Measurements from ENCODE around the gene DHRS7. TPM values are rescaled to one million over a fixed set of nuclear protein-coding genes. Genes with fewer than 3 reads are reported as not detected.

DHRS7 gene, protein sequence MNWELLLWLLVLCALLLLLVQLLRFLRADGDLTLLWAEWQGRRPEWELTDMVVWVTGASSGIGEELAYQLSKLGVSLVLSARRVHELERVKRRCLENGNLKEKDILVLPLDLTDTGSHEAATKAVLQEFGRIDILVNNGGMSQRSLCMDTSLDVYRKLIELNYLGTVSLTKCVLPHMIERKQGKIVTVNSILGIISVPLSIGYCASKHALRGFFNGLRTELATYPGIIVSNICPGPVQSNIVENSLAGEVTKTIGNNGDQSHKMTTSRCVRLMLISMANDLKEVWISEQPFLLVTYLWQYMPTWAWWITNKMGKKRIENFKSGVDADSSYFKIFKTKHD
- 66.3 TPM for total RNA-seq

DNA sequence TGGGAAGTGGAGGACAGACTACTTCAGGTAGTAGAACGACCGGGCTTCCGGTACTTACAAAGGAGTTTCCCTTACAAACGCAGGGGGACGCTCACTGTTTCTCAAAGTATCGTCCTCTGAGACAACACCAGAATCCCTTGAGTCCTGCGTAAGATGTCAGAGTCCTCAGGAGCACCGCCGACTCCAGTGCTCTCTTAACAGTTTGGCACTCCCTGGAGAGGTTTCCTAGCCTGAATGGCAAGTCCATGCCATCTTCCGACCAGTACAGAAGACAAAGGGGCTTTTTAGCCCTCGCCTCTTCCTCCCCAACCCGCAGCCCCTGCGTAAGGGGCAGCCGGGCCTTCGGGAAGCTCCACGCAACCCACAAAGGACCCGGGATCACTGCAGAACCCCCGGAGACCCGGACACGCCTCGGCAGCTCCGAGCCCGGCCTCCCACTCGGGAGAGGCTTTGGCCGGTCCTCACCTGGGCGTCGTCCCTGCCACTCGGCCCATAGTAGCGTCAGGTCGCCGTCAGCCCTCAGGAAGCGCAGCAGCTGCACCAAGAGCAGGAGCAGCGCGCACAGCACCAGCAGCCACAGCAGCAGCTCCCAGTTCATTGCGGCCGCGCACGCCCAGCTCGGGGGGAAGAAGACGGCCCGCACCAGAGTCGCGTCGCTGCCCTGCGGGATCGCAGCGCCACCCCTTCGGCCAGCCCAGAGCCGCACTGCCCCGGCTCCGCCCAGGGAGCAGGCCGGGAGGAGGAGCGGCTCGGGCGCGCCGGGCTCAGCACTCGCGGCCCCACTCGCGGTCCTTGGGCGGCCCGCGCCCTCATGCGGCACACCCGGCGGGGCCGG lies at the start of gene DHRS7:
Gene DHRS7, minus strand, starts transcription at position 687 of the 835 bp plus-strand sequence. Its CDS starts 89 bp downstream, at position 598.

Other genes starting within 250 kb of the DHRS7 start
- 3.4 TPM for gene LRRC9, start 245.3 kb downstream of the DHRS7 start, total RNA-seq
- gene PCNX4, start 73.5 kb downstream of the DHRS7 start, total RNA-seq = 140 TPM
- 121 TPM for gene PPM1A, start 83.8 kb upstream of the DHRS7 start, total RNA-seq